A549 (cell line): ENCODE data around the gene FRMD3.

Experiments used
- CEBPB ChIP-seq, 2 experiments: fragments of >200 bp in 1 of 2; sonication (Bioruptor Twin) in 1 of 2; formaldehyde crosslinking in 1 of 2; IDR thresholded peaks; 2 replicates each; pipeline ENCODE4 v1.6.1; 2012 to 2016
- EHMT2 ChIP-seq: fragments of 200-600 bp; sonication (generic); IDR thresholded peaks from 2 replicates; pipeline ENCODE4 v1.6.1; 2016; ENCODE audit warnings: antibody characterized with exemption, low read depth, mild to moderate bottlenecking, moderate library complexity
- EP300 ChIP-seq, 2 experiments: fragments of >200 bp; sonication (Bioruptor Twin); formaldehyde crosslinking; IDR thresholded peaks; 2 replicates in 1 of 2; 3 replicates in 1 of 2; pipeline ENCODE4 v1.6.1; 2016 to 2017
- ESRRA ChIP-seq: fragments of 150-350 bp; IDR thresholded peaks from 2 replicates; pipeline ENCODE4 v1.6.1; 2014; ENCODE audit warnings: mild to moderate bottlenecking, low read length, borderline replicate concordance
- HDAC2 ChIP-seq: fragments of 200-600 bp; sonication (generic); IDR thresholded peaks from 2 replicates; pipeline ENCODE4 v1.6.1; 2016
- NPAS2 ChIP-seq: fragments of 250-450 bp; sonication (Bioruptor Pico); IDR thresholded peaks from 2 replicates; pipeline ENCODE4 v1.8.0; 2022; ENCODE audit warnings: mild to moderate bottlenecking, moderate library complexity, borderline replicate concordance
- POLR2A ChIP-seq: IDR thresholded peaks from 2 replicates; pipeline ENCODE4 v1.6.1; 2012; ENCODE audit warnings: mild to moderate bottlenecking, low read length
- POLR2AphosphoS2 ChIP-seq: conservative IDR thresholded peaks from 2 replicates; pipeline ENCODE4 v1.6.1; 2012; ENCODE audit warnings: low read length, improper control_type of control experiment, inconsistent platforms
- RFX5 ChIP-seq: fragments of 450-650 bp; IDR thresholded peaks from 2 replicates; pipeline ENCODE4 v1.7.1; 2014; ENCODE audit warnings: antibody characterized with exemption, mild to moderate bottlenecking, moderate library complexity
- SREBF2 ChIP-seq: fragments of 450-650 bp; IDR thresholded peaks from 2 replicates; pipeline ENCODE4 v1.6.1; 2014; ENCODE audit warnings: mild to moderate bottlenecking, moderate library complexity
- USF2 ChIP-seq: fragments of 450-650 bp; IDR thresholded peaks from 2 replicates; pipeline ENCODE4 v1.6.1; 2014; ENCODE audit warnings: antibody characterized with exemption
- TF ChIP-seq, protein P1 (sequence below): fragments of >200 bp; sonication (Bioruptor Twin); formaldehyde crosslinking; IDR thresholded peaks from 3 replicates; pipeline ENCODE4 v1.5.1; 2016
- TF ChIP-seq, protein P2 (sequence below): fragments of 250-450 bp; sonication (Bioruptor Pico); IDR thresholded peaks from 2 replicates; pipeline ENCODE4 v1.5.0; 2021; ENCODE audit warnings: mild to moderate bottlenecking, moderate library complexity, borderline replicate concordance

DNA sequence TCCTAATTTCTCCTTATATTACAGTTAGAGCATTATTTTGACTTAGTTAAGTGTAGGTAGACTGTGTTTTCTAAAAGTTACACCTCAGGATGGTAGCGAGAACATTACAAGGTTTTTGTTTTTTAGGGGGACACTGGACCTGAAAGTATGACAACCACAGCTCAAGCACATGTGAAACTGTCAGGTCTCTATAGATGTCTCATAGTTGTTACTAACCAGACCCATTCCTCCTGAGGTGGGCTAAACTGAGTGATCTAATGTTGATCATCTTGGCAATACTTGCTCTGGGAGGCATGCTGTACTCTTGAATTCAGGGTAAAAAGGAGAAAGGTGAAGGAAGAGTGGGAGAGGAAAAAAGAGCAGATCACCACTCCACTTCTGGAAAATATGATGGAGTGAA, 278.6 kb downstream of the FRMD3 start:
- TF ChIP-seq RFX5 (no peak), CEBPB (IDR thresholded peaks at IDR 0.05) (no peak), POLR2A (no peak), SREBF2 (no peak), EP300 (IDR thresholded peaks at IDR 0.05) (no peak), POLR2AphosphoS2 (no peak), EHMT2 (no peak), USF2 (no peak), NPAS2 (CRISPR knock-in tag) (no peak), HDAC2 (no peak), ESRRA (no peak)
- TF ChIP-seq, protein P1, sequence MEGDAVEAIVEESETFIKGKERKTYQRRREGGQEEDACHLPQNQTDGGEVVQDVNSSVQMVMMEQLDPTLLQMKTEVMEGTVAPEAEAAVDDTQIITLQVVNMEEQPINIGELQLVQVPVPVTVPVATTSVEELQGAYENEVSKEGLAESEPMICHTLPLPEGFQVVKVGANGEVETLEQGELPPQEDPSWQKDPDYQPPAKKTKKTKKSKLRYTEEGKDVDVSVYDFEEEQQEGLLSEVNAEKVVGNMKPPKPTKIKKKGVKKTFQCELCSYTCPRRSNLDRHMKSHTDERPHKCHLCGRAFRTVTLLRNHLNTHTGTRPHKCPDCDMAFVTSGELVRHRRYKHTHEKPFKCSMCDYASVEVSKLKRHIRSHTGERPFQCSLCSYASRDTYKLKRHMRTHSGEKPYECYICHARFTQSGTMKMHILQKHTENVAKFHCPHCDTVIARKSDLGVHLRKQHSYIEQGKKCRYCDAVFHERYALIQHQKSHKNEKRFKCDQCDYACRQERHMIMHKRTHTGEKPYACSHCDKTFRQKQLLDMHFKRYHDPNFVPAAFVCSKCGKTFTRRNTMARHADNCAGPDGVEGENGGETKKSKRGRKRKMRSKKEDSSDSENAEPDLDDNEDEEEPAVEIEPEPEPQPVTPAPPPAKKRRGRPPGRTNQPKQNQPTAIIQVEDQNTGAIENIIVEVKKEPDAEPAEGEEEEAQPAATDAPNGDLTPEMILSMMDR = no peak
- TF ChIP-seq, protein P2, sequence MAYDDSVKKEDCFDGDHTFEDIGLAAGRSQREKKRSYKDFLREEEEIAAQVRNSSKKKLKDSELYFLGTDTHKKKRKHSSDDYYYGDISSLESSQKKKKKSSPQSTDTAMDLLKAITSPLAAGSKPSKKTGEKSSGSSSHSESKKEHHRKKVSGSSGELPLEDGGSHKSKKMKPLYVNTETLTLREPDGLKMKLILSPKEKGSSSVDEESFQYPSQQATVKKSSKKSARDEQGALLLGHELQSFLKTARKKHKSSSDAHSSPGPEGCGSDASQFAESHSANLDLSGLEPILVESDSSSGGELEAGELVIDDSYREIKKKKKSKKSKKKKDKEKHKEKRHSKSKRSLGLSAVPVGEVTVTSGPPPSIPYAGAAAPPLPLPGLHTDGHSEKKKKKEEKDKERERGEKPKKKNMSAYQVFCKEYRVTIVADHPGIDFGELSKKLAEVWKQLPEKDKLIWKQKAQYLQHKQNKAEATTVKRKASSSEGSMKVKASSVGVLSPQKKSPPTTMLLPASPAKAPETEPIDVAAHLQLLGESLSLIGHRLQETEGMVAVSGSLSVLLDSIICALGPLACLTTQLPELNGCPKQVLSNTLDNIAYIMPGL (CRISPR knock-in tag) = no peak
